Activated CD8-positive, alpha-beta T cell treated with anti-CD3 and anti-CD28 coated beads for 36 hours (primary cell): ENCODE measurements around the gene HOXB2. TPM values are rescaled to one million over a fixed set of nuclear protein-coding genes. Genes with fewer than 3 reads are reported as not detected.

Experiments
- ATAC-seq: fragments of 200-7000 bp; cut with Tn5 transposase; one replicate; pipeline ENCODE4 v1.10.0; 2021; ENCODE audit warnings: mild to moderate bottlenecking, moderate library complexity
- CTCF ChIA-PET: fragments of 350-600 bp; sonication (Branson Sonifier 250); formaldehyde crosslinking; loops from one replicate; lab custom pipeline; 2021; ENCODE audit warnings: antibody characterized with exemption; lab: Charles Lee
- POLR2A ChIA-PET: fragments of 350-600 bp; sonication (Branson Sonifier 250); formaldehyde crosslinking; loops from one replicate; lab custom pipeline; 2021; ENCODE audit warnings: antibody characterized with exemption; lab: Charles Lee
- DNase-seq: peaks from one replicate; pipeline ENCODE4 v3.0.0-alpha.2; 2020
- H3K27ac Mint-ChIP-seq: one replicate; pipeline ENCODE4 v1.8.0; 2021; ENCODE audit warnings: mild to moderate bottlenecking, mixed read lengths
- H3K27me3 Mint-ChIP-seq: one replicate; pipeline ENCODE4 v1.8.0; 2021; ENCODE audit warnings: mixed read lengths
- H3K36me3 Mint-ChIP-seq: one replicate; pipeline ENCODE4 v1.8.0; 2021; ENCODE audit warnings: low read depth, mixed read lengths
- H3K4me1 Mint-ChIP-seq: one replicate; pipeline ENCODE4 v1.8.0; 2021; ENCODE audit warnings: low read depth, mixed read lengths
- H3K4me3 Mint-ChIP-seq: one replicate; pipeline ENCODE4 v1.8.0; 2021; ENCODE audit warnings: mild to moderate bottlenecking, moderate library complexity, mixed read lengths
- H3K9me3 Mint-ChIP-seq: one replicate; pipeline ENCODE4 v1.8.0; 2021; ENCODE audit warnings: mixed read lengths
- intact Hi-C: fragments of 100-400 bp; cut with micrococcal nuclease; formaldehyde crosslinking; loops from one replicate; pipeline ENCODE4 v1.10.0; 2022
- total RNA-seq, 2 experiments: library from RNA; stranded (reverse); gene quantifications; one replicate each; pipeline ENCODE4 v1.2.3, GENCODE V29; 2021
- TF ChIP-seq, protein P1 (sequence below): fragments of 200-600 bp; IDR thresholded peaks from one replicate; pipeline ENCODE4 v1.8.0; 2022; ENCODE audit warnings: antibody characterized with exemption, mild to moderate bottlenecking

The HOXB2 gene
- total RNA-seq, 2 experiments from 2014 or later: 12.6 to 13.0 TPM

DNA sequence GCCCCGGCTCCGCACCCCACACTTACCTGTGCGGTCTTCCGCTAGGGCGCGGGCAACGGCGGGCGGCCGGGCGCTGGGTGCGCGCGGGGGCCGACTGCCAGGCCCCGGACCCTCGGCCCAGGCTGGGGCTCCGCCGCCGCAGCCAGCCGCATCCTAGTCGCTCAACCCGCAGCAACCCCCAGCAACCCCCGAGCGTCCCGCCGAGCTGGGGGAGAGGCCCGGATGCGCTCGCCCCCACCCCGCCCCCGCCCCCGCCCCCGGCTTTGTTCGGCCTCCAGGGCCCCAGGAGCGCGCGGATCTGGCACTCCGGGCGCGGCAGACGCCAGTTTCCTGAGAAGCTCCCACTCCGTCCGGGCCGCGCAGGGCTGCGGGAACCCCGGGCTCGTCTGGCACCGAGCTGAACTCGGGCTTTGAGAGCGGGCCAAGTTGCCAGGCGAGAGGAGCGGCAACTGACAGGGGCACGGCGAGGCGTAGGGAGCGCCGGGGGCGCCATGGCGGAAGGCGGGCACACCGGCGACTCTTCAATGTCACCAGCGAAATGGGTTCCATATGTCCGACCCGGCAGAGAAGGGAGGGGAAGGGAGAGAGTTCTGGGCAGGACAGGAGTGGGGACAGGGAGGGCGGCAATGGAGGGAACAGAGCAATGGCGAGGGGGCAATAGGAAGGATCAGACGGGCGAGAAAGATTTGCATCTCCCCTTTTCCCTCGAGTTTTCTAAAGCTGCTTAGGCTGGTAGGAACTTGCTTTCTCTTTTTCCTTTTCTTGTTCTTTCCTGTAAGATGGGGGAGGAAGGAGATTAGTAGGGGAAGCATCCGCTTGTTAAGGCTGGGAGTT is 19.5 kb upstream of the HOXB2 start:
- Mint-ChIP-seq H3K27me3 (peaks cover 5% of the 10 kb centered on the region), H3K4me1 (peaks cover 7% of the 10 kb centered on the region), H3K36me3 (no peaks in the 10 kb centered on the region), H3K27ac (no peak overlapping the region), H3K4me3 (no peak overlapping the region), H3K9me3 (no peaks in the 10 kb centered on the region)
- ChIA-PET CTCF (no interaction called here), POLR2A (interaction anchor here (0.6 to 1.8 kb wide), 2 partner anchors 21 to 141 kb away, joined by 3 to 6 read pairs; no protein-coding TSS in a partner anchor)
- TF ChIP-seq, protein P1, sequence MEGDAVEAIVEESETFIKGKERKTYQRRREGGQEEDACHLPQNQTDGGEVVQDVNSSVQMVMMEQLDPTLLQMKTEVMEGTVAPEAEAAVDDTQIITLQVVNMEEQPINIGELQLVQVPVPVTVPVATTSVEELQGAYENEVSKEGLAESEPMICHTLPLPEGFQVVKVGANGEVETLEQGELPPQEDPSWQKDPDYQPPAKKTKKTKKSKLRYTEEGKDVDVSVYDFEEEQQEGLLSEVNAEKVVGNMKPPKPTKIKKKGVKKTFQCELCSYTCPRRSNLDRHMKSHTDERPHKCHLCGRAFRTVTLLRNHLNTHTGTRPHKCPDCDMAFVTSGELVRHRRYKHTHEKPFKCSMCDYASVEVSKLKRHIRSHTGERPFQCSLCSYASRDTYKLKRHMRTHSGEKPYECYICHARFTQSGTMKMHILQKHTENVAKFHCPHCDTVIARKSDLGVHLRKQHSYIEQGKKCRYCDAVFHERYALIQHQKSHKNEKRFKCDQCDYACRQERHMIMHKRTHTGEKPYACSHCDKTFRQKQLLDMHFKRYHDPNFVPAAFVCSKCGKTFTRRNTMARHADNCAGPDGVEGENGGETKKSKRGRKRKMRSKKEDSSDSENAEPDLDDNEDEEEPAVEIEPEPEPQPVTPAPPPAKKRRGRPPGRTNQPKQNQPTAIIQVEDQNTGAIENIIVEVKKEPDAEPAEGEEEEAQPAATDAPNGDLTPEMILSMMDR: no peak
- intact Hi-C loops: no loop called here
- ATAC-seq (no peak), DNase-seq (no peak)

DNA sequence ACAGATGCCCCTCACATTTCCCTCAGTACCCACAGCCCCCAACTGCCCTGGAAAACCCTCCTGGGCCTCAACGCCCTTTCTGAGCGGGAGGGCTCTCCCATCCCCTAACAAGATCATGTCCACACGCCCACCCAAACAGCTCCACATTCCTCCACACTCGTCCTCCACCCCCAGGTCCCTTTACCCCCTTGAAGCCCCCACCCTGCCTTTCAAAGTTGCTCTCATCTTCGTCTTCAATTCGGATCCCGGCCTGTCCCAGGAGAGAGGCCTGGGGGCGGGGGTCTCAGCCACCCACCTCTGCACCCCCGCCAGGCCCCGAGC is 18.9 kb upstream of the HOXB2 start:
- H3K4me1 Mint-ChIP-seq: peaks cover 7% of the 10 kb centered on the region
- peaks cover 4% of the 10 kb centered on the region for H3K27me3 Mint-ChIP-seq
- DNase-seq (no peak), ATAC-seq (no peak)
- no peak overlapping the region for H3K27ac Mint-ChIP-seq
- intact Hi-C loops: no loop called here
- no peak overlapping the region for H3K4me3 Mint-ChIP-seq
- TF ChIP-seq, protein P1: no peak
- ChIA-PET CTCF (no interaction called here), POLR2A (interaction anchor here (1.8 kb wide), 1 partner anchor 20 kb away, joined by 6 read pairs; no protein-coding TSS in a partner anchor)
- H3K36me3 Mint-ChIP-seq: no peaks in the 10 kb centered on the region
- no peaks in the 10 kb centered on the region for H3K9me3 Mint-ChIP-seq

DNA sequence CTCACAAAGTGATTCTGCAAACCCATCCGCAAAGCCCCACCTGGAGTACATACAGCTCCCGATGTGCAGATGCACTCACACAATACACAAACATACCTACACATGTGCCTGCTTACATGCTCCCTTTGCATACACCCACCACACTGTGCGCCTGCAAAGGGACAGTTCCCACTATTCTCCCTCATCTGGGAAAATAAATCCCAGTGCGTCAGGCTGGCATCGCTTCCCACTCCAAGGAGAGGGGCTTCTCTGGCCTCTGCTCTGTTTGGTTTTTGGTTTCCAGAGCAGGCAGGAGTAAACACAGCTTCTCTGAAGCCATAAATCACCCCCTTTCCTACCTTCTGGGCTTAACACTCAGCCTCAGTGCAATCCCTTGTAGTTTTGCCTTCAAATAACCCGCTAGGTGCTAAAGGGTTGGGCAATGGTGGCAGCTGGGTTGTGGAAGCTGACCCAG is 18.5 kb upstream of the HOXB2 start:
- H3K27ac Mint-ChIP-seq: no peak overlapping the region
- intact Hi-C loops: no loop called here
- ATAC-seq (no peak), DNase-seq (no peak)
- H3K4me1 Mint-ChIP-seq: peaks cover 6% of the 10 kb centered on the region
- POLR2A ChIA-PET: interaction anchor here (0.6 to 1.8 kb wide), 2 partner anchors 20 to 344 kb away, joined by 5 to 6 read pairs; no protein-coding TSS in a partner anchor
- H3K9me3 Mint-ChIP-seq: no peaks in the 10 kb centered on the region
- TF ChIP-seq, protein P1: no peak
- H3K36me3 Mint-ChIP-seq: no peaks in the 10 kb centered on the region
- peaks cover 2% of the 10 kb centered on the region for H3K27me3 Mint-ChIP-seq
- CTCF ChIA-PET: interaction anchor here (1.2 kb wide), 1 partner anchor 187 kb away, joined by 4 read pairs; no protein-coding TSS in a partner anchor
- H3K4me3 Mint-ChIP-seq: no peak overlapping the region

DNA sequence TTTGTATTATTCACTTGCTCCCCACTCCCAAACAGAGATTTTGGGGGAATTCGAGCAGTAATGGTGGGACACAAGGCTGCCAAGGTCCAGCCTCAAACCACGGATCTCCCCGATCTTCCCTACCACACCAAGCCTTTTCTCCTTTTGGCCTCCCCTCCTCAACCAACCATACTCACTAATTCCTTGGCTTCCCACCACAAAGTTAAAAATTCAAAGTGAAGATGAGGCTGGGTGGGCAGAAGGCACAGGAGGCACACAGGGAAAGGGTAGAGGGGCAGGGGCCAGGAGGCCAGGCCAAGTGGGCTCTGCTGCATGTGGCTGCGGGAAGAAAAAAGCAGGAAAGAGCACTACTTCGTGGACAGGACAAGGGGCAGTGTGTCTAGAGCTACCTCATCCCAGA is 18.0 kb upstream of the HOXB2 start:
- ChIA-PET CTCF (interaction anchor here (1.2 kb wide), 1 partner anchor 187 kb away, joined by 4 read pairs; no protein-coding TSS in a partner anchor), POLR2A (interaction anchor here (0.6 kb wide), 1 partner anchor 343 kb away, joined by 5 read pairs; no protein-coding TSS in a partner anchor)
- intact Hi-C loops: no loop called here
- Mint-ChIP-seq H3K27me3 (no peaks in the 10 kb centered on the region), H3K27ac (no peak overlapping the region), H3K4me3 (no peak overlapping the region), H3K36me3 (no peaks in the 10 kb centered on the region), H3K9me3 (no peaks in the 10 kb centered on the region), H3K4me1 (peaks cover 4% of the 10 kb centered on the region)
- DNase-seq: no peak
- TF ChIP-seq, protein P1: no peak
- ATAC-seq: no peak
